ENCODE results near the gene CTNNA3.

Gene CTNNA3

GRCh38 chr10:66180021-66180420 lies 1516.0 kb downstream of the CTNNA3 start:
- no peak overlapping the region for H3K4me3 ChIP-seq (ENCODE audit: low read length)
- no peak for DNase-seq (ENCODE audit: low read depth)
- TF ChIP-seq CTCF (IDR thresholded peaks at IDR 0.05; ENCODE audit: insufficient read depth, low read depth, low read length, missing control alignments): no peak

- peak; percentile 23 for DNase-seq (ENCODE audit: low read depth)
- H3K4me3 ChIP-seq (ENCODE audit: low read length): no peak overlapping the region
- no peak for TF ChIP-seq CTCF (IDR thresholded peaks at IDR 0.05; ENCODE audit: insufficient read depth, low read depth, low read length, missing control alignments)
These were observed 1519.2 kb downstream of the CTNNA3 start for GRCh38 chr10:66176772-66177171.

GRCh38 chr10:66167816-66168215 lies 1528.2 kb downstream of the CTNNA3 start:
- DNase-seq (ENCODE audit: low read depth): peak; percentile 37

GRCh38 chr10:66162560-66163143 lies 1533.3 kb downstream of the CTNNA3 start:
- no peak for TF ChIP-seq CTCF (IDR thresholded peaks at IDR 0.05; ENCODE audit: insufficient read depth, low read depth, low read length, missing control alignments)
- peak; percentile 75 for DNase-seq (ENCODE audit: low read depth)
- H3K4me3 ChIP-seq (ENCODE audit: low read length): no peak overlapping the region

More at GRCh38 chr10:66167816-66168215, 1528.2 kb downstream of the CTNNA3 start:
- TF ChIP-seq CTCF (IDR thresholded peaks at IDR 0.05; ENCODE audit: insufficient read depth, low read depth, low read length, missing control alignments): no peak
- H3K4me3 ChIP-seq (ENCODE audit: low read length): no peak overlapping the region

GRCh38 chr10:66151346-66151745 lies 1544.6 kb downstream of the CTNNA3 start:
- TF ChIP-seq CTCF (IDR thresholded peaks at IDR 0.05; ENCODE audit: insufficient read depth, low read depth, low read length, missing control alignments): no peak
- no peak overlapping the region for H3K4me3 ChIP-seq (ENCODE audit: low read length)

GRCh38 chr10:66148312-66148711 lies 1547.7 kb downstream of the CTNNA3 start:
- no peak for DNase-seq (ENCODE audit: low read depth)
- H3K4me3 ChIP-seq (ENCODE audit: low read length): no peak overlapping the region
- TF ChIP-seq CTCF (IDR thresholded peaks at IDR 0.05; ENCODE audit: insufficient read depth, low read depth, low read length, missing control alignments): no peak

More at GRCh38 chr10:66151346-66151745, 1544.6 kb downstream of the CTNNA3 start:
- DNase-seq (ENCODE audit: low read depth): peak; percentile 46

- no peak overlapping the region for H3K4me3 ChIP-seq (ENCODE audit: low read length)
- TF ChIP-seq CTCF (IDR thresholded peaks at IDR 0.05; ENCODE audit: insufficient read depth, low read depth, low read length, missing control alignments): no peak
- DNase-seq (ENCODE audit: low read depth): no peak
These were observed 1552.0 kb downstream of the CTNNA3 start for GRCh38 chr10:66144016-66144415.

All from epithelial cell of esophagus (primary cell).